HG03039 (cell line): ENCODE results near the gene UNKL.
A peak's percentile ranks its signal among the peaks of the same experiment; 100 is the strongest.

ENCODE experiments used
- ATAC-seq: cut with Tn5 transposase; IDR thresholded peaks from one replicate; pipeline ENCODE4 v1.9.1; 2021; ENCODE audit warnings: mild to moderate bottlenecking, moderate library complexity; ENCODE audit not compliant: unreplicated experiment

The UNKL gene

DNA sequence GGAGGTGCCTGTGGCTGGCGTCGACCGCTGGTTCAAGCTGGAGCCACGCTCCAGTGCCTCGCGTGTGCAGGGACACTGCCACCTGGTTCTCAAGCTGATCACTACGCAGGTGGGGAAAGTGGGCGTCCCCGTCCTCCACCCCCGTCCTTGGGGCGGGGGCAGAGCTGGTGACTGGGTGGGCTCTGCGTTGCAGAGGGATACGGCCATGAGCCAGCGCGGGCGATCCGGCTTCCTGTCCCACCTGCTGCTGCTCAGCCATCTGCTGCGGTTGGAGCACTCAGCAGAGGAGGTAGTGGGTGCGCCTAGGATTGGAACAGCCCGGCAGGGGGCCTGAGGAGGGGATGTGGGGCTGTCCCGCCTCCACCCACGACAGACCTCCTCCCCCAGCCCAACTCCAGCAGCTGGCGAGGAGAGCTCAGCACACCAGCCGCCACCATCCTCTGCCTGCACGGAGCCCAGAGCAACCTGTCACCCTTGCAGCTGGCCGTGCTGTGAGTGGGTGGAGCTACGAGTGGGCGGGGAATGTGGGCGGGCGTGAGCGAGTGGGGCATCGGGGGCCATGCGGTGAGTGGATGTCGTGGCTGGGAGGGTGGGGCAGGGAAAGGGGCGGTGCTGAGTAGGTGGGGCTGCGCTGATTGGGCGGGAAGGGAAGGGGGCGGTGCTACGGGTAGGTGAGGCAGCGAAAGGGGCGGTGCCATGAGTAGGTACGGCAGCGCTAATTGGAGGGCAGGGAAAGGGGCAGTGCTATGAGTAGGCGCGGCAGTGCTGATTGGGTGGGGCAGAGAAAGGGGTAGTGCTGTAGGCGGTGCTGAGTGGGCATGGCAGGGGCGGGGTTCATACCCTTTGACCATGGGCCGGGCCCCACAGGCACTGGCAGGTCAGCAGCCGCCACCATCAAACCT lies 71.7 kb downstream of the UNKL start:
- ATAC-seq = peak; percentile 82

DNA sequence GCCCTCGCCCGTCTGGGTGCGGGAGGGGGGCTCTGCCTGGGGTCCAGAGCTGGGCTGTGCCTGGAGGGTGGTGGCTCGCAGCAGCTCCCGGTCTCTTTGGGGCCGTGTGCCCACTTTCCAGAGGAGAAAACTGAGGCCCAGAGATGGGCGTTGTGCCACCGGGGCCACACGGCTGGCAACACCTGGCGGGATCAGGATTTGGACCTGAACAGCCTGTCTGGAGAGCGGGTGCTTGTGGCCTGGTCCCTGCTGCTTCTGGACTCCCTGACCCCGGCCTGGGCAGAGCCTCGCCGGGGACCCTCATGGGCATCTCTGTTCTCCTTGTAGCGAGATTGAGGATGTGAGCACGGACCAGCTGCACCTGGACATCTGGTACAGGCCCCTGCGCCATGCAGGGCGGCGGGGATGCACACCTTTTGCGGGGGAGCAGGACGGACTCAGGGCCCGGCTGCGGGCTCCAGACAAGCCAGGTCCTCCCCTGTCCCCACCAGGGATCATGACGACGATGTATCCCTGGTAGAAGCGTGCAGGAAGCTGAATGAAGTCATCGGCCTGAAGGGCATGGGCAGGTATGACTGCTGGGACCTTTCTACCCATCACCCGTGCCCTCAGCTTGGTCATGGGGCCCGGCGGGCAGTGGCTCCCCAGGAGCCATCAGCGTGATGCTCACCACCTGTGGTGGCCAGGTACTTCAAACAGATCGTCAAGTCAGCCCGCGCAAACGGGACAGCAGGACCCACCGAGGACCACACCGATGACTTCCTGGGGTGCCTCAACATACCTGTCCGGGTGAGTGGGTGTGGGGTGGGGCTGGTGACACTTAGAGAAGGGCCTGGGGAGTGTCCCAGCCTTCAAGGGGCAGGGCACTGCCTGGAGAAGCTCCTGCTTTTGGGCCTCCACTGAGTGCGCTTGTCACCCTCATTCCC lies 72.7 kb downstream of the UNKL start:
- ATAC-seq = no peak

DNA sequence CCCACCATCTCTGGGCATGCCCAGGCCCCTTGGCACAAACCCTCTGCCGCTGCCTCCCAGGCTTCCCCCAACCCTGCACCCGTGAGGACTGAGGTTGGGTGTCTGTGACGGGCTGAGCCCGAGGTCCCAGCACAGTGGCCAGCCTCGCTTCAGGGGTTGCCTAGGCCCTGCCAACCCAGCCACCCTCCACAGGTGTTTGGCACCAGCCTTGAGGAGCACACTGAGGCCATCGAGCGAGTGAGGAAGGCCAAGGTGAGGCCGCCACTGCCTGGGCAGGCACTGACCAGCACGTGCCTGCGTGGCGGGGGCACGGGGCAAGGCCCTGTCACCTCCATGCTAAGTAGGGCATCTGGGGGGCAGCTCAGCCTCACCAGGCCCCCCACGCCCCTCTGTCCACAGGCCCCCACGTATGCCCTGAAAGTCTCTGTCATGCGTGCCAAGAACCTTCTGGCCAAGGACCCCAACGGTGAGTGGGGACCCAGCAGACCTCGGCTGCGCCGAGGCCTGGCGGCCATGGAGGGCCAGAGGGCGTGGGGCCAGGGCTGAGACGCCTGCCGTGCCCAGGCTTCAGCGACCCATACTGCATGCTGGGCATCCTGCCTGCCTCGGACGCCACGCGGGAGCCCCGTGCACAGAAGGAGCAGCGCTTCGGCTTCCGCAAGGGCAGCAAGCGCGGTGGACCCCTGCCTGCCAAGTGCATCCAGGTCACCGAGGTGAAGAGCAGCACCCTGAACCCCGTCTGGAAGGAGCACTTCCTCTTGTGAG lies 73.6 kb downstream of the UNKL start:
- no peak for ATAC-seq

DNA sequence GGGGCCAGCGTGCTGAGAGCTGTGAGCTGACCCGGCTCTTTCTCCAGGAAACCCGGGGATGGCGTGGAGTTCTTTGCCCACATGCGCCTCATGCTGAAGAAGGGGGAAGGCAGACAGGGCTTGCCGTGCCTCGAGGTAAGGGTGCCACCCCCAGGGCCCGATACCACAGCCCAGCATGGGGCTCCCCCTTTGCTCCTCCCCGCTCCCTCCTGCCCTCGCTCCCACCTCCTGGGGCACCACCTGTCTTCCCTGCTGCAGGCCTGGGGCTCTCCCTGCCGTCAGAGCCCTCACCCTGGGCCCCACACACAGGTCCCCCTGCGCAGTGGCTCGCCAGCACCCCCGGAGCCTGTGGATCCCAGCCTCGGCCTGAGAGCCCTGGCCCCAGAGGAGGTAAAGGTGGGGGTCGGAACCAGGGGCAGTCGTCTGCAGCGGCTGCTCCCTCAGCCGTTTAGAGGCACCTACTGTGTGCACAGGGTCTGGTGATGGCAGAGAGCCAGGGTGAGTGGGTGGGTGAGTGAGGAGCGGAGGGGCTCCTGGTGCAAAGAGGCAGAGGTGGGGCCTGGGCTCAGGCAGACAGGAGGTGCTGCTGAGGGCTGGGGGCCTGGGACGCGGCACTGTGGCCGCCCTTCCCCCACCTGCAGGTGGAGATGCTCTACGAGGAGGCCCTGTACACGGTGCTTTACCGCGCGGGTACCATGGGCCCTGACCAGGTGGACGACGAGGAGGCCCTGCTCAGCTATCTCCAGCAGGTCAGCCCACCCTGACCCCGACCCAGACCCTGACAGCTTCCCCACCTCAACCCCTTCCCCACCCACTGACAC lies 75.4 kb downstream of the UNKL start:
- no peak for ATAC-seq

DNA sequence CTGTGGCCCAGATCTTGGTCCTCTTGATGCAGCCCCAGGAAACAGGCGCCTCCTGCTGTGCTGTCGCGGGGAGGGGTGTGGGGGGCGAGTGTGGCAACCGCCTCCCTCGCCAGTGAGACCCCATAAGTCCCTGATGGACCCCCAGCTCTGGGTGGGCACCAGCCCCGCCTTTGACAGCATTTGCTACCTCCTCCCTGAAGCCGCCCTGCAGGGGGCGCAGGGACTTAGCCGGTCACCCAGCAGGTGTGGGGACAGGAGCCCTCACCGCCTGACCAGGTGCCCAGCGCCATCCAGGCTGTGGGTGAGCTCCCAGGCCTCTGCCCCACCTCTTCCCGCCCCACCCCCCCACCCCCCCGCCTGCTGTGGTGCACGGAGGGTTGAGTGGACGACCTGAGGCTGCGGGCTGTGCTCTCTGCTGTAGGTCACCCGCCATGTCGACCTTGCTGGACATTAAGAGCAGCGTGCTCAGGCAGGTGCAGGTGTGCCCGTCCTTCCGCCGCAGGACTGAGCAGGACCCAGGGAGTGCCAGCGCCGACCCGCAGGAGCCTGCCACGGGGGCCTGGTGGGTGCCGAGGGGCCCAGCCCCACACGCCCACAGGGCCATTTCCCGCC lies 76.3 kb downstream of the UNKL start:
- no peak for ATAC-seq

DNA sequence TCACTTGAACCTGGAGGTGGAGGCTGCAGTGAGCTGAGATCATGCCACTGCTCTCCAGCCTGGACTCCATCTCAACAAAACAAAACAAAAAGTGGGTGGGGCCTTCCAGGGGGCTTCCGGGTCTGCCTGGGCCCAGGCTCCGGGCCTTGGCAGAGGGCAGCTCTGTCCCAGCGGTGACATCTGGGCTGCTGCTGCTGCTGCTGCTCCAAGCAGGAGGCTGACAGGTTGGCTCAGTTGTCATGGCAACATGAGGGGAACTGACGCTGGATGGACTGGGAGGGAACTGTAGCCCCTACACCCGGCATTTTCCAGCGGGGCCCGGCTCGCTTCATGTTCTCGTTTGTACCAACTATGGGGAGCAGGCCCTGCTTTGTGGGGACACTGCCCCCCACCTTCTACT lies 77.0 kb downstream of the UNKL start:
- ATAC-seq = no peak

DNA sequence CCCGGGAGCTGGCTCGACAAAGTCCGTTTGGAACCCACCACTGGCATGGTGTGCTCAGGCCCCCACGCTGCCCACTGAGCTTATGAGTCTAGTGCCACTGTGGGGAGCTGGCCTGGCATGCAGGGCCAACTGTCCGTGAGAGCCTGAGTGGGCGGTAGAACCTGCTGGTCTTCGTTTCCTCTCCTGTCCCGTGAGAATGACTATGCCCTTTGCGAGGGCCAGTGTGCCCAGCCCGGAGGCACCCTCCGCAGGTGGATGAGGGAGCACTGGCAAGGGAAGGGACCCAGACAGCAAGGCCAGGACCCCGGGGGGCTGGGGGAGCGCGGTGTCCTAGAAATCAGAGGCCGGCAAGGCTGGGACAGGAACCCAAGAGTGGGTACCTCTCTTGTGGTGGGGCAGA lies 77.9 kb downstream of the UNKL start:
- no peak for ATAC-seq

DNA sequence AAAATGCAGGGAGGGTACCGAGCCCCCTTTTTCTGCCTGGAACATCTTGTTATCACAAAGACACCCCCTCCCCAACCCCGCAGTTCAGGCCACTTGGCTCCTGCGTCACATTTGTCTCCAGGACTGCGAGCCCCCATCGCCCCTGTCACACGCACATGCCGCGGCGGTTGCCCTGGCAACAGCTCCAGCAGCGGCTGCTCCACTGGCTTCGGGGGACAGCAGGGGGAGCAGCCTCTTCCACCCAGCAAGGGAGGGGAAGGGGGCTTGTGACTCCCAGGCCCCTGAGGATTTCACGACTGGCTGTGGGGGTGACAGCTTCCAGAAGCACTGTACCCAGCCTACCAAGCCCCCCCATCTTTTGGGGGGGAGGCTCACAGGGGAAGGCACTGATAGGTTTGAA lies 78.5 kb downstream of the UNKL start:
- no peak for ATAC-seq

DNA sequence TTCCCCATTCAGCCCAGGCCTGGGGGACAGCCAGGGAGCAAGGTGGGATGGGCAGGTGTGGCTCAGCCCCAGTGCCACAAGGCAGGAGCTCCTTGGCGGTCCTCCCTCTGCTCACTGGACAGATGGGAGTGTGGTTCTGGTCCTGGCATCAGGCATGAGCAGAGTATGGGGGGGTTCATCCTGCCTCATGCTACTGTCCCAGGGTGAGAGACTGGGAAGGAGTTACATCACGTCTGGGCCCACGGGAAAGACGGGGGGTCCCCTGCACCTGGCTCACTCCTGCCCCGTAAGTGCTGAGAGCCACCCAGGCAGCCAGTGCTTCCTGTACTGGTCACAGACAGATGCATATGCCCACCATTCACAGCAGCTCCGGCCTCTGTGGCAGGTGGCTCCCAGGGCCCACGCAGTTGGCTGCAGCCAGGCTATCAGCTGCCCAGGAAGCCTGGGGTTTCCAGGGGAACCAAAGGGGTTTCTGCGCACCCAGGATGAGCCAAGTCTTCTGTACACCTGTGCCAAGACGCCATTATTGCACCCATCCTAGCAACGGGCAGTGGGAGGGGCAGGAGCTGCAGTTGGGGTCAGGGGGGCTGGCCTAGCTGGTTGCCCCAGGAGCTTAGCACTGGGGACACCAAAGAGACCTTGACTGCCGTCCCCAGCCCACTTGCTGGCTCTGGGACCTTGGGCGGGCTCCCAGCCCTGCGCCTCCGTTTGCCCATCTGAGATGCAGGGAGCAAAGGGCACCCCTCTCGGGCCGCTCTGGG lies 79.1 kb downstream of the UNKL start:
- no peak for ATAC-seq

DNA sequence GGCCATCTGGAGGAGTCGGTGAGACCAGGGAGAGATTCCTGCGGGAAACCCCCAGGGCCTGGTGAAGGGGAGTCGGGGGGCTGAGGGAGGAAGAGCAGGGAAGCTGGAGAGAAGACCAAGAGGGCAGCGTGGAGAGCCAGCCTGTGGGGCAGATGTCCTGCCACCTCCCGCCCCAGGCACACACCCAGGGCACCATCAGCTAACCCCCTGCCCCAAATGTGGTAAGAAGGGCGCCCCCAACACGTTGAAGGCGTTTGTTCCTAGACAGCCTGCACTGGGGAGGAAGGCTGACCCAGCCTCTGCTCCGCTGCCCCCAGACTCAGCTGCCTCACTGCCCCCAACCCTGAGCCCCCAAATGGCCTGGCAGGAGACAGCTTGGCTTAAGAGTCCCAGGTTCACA lies 79.8 kb downstream of the UNKL start:
- ATAC-seq = no peak

DNA sequence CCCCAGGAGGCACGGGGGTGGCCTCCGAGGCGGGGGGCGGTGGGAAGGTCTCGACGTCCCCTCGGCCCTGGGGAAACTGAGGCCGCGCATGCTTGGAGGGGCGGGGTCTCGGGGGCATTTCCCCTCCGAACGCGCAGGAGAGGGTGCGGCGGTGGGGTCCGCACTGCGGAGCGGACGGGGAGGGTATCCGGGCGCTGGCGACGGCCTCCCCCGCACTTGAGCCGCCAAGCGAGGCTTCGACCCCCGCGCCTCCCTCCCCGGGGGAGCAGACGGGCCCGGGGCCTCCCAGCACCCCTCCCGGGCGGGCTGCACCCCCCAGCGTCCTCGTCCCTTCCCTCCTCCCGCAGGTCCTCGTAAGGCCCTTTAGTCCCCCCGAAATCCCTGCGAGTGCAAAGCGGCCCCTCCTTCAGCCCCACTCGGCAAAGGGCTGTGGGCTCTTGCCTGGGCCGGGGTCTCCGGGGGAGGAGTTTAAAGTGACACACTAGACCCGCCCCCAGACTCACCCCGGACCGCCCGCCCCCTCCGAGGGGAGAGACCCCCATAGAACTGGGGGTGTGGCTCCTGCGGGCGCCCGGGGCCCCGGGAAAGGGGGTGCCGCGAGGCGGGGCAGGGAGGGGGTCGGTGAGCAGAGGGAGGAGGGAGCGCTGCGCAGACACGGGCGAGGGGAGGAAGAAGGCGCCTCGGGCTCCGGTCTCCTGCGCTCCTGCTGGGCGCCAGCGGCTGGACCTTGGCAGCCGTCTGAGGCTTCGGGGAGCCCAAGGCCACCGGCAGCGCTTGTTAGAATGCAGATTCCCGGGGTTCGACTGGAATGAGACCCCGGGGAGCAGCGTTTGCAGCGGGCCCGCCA lies 80.4 kb downstream of the UNKL start:
- no peak for ATAC-seq

DNA sequence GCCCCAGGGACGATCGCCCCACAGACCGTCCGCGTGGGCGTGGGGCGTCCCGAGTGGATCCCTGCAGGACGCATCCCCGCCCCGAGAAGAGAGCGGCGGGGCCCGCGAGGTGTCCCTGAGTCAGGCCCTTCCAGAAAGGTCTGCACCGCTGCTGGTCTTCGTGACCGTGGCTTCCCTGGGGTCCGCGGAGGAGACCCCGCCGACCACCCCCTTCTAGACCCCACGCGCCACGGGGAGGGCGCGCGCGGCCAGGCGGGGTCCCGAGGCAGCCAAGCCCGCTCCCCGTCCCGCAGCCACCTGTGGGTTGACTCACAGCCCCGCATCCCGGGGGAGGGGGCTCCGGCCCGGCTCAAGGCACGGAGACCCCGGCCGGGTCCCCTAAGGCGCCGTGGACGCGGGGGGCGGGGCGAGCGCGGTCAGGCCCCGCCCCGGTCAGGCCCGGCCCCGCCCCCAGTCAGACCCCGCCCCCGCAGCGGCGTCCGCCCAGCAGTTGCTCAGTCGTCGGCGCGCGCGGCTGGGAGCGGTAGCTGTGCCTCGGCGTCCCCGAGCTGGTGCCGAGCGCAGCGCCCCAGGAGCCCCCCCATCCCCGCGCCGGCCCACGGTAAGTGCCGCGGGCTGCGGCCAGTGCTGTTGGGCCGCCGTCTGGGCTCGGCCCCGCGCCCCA lies 81.2 kb downstream of the UNKL start, which contains the start of gene BAIAP3:
TSS of gene BAIAP3 (plus strand) at position 497 of the 664 bp plus-strand sequence. CDS start 4,905 bp downstream, outside the sequence.
- ATAC-seq = no peak

DNA sequence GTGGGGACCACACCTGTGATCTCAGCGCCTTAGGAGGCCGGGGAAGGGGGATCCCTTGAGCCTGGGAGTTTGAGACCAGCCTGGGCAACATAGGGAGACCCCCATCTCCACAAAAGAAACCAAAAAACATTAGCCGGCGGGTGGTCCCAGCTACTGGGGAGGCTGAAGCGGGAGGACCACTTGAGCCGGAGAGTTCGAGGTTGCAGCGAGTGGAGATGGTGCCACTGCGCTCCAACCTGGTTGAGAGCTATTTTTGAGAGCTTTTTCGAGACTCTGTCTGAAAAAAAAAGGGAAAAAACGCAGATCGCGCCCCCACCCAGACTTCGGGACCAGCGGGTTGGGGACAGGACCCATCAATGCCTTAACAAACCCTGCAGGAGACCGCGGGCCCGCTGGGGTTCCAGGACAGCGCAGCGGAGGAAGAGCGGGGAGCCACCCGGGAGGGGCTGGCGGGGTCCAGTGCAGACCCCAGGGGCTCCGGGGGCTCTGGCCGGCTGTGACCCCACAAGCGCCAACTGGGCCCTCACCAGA lies 81.8 kb downstream of the UNKL start:
- ATAC-seq = no peak

DNA sequence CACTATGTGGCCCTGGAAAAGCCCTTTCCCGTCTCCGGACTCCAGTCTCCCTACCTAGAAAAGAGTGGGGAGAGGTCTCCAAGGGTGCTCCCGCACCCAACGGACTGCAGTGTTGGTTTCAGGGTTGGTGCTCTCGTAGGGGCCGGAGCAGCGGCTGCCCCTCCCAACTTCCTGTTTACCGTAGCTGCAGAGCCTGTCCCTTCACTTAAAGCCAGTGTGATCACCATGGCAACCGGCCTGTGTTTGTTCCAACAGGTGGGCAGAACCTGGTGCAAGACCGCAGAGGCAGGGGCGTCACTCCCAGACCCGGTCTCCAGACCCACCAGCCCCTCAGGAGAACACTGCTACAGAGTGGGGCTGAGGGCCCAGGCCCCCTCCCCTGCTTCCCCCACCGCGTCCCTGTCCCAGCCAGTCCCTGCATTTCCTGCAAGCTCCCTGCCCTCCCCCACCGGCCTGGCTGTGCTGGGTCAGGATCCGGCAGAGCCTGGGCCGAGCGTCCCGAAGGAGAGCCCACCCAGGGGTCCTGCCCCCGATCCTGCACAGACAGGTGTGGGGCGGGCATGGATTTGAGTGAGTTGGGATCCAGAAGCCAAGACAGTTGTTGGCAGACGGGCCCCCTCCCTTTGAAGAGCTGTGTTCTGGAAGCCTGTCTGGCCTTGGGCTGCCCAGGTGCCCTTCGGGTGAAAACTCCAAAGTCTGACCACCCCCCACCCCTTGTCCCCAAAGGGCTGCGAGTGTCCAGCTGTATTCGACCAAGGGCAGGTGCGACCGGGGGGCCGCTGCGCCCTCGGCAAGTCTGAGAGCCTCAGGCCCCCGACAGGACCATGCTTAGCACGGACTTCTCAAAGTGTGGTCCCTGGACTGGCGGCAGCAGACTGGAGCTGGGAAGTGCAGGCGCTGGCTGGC lies 82.5 kb downstream of the UNKL start:
- no peak for ATAC-seq

DNA sequence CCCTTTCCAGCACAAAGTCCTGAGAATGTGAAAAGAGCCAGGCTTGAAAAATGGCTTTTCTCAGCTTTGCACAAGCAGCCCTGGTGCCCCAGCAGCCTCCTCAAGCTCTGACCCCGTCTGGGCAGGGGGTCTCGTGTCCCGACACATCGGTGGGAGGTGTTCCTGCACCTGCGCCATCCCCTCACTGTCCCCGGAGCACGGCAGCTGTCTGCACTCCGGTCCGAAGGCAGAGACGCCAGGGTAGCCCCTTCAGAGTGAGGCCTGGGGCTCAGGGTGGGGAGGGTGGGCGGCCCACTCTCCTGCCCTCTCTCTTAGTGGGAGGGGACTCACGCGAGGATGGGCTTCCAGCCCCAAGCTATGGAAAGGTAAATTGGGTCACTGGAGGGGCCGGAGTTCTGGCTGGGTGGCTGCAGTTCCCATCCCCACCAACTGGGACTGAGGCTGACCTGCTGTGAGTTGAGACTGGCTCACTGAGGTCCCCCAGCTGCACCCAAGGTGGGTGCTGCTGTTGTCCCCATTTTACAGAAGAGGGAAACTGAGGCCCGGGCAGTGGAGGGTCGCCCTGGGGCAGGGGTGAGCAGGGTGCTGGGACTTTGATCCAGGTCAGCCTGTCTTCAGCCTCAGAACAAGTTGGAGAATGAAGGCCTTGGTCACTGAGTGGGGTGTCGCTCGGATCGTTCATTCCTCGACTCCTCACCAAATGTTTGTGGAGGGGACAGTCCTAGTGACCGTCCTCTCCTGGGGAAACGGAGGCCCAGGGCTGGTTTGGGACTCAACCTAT lies 83.4 kb downstream of the UNKL start:
- ATAC-seq = no peak
